Fibroblast of the aortic adventitia (primary cell): ENCODE results near the gene MYB. TPM values are rescaled to one million over a fixed set of nuclear protein-coding genes. Genes with fewer than 3 reads are reported as not detected.
"Not testable (repeated sequence)": the region's sequence is repeated elsewhere in the genome, so short reads cannot be mapped to it uniquely, and the experiment has no call there.

Experiments
- DNase-seq: peaks from one replicate; pipeline ENCODE4 v3.0.0-alpha.2; 2010; ENCODE audit warnings: low read depth
- H3K4me3 ChIP-seq: 2 replicates; pipeline ENCODE4 v1.5.1; 2011; ENCODE audit warnings: low read depth, mild to moderate bottlenecking, control low read depth, low read length, moderate library complexity
- total RNA-seq: library from RNA; depleted of rRNA; stranded (reverse); fragments of >200 nt; gene quantifications from 2 replicates; pipeline ENCODE4 v1.2.3, GENCODE V29; 2012; ENCODE audit warnings: low replicate concordance
- TF ChIP-seq, protein P1 (sequence below): IDR thresholded peaks from 2 replicates; pipeline ENCODE4 v1.5.1; 2011; ENCODE audit warnings: mild to moderate bottlenecking, low read length, control low read depth, inconsistent platforms; ENCODE audit not compliant: insufficient read depth

MYB gene
- total RNA-seq, 1 donor, result 0.54 TPM

DNA sequence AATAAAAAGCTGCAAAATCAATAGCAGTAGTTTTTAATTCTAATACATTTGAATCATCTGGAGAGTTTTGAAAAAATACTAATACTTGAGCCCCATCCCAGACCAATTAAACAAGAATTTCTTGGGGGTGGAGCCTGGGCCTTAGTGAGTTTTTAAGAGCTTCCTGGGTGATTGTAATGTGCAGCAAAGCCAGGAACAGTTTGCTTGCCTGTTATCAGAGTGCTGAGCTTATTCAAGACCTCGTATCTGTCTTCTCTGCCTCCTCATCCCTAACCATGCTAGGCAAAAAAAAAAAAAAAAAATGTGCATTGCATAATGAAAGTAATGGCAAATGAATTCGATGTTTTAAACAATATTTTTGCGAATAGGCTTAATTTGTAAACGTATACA, 36.4 kb upstream of the MYB start:
- no peak overlapping the region for H3K4me3 ChIP-seq
- TF ChIP-seq, protein P1, sequence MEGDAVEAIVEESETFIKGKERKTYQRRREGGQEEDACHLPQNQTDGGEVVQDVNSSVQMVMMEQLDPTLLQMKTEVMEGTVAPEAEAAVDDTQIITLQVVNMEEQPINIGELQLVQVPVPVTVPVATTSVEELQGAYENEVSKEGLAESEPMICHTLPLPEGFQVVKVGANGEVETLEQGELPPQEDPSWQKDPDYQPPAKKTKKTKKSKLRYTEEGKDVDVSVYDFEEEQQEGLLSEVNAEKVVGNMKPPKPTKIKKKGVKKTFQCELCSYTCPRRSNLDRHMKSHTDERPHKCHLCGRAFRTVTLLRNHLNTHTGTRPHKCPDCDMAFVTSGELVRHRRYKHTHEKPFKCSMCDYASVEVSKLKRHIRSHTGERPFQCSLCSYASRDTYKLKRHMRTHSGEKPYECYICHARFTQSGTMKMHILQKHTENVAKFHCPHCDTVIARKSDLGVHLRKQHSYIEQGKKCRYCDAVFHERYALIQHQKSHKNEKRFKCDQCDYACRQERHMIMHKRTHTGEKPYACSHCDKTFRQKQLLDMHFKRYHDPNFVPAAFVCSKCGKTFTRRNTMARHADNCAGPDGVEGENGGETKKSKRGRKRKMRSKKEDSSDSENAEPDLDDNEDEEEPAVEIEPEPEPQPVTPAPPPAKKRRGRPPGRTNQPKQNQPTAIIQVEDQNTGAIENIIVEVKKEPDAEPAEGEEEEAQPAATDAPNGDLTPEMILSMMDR, result no peak
- DNase-seq, result no peak

- no peak overlapping the region for H3K4me3 ChIP-seq
- DNase-seq, result peak; percentile 53
- TF ChIP-seq, protein P1, result peak; percentile 68
Measured at GRCh38 chr6:135145063-135145800, 35.9 kb upstream of the MYB start.

- no peak overlapping the region for H3K4me3 ChIP-seq
- TF ChIP-seq, protein P1, result no peak
- no peak for DNase-seq
Measured at GRCh38 chr6:135146162-135146934, 34.8 kb upstream of the MYB start.

GRCh38 chr6:135147637-135148592, 33.2 kb upstream of the MYB start:
- H3K4me3 ChIP-seq, result no peak overlapping the region
- no peak for DNase-seq

DNA sequence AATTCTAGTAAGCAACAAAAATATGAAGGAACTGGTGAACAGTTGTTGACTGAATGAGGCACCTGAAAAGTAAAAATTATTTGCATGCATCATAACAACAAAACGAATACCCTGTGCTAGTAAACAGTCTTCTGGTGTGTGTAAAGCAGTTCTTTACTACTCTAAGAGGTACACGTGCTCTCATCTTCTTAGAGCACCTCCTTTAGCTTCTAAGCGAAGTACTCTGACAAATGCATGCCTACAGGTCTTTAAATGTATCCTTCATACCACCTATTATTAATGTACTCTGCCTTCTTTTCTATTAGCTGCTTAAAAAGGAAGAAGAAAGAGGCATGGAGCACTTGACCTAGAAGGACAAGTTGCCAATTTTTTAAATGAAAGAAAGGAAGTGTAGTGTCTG, 32.2 kb upstream of the MYB start:
- no peak for DNase-seq
- TF ChIP-seq, protein P1, result no peak
- H3K4me3 ChIP-seq, result no peak overlapping the region

More at GRCh38 chr6:135147637-135148592, 33.2 kb upstream of the MYB start:
- TF ChIP-seq, protein P1, result no peak

DNA sequence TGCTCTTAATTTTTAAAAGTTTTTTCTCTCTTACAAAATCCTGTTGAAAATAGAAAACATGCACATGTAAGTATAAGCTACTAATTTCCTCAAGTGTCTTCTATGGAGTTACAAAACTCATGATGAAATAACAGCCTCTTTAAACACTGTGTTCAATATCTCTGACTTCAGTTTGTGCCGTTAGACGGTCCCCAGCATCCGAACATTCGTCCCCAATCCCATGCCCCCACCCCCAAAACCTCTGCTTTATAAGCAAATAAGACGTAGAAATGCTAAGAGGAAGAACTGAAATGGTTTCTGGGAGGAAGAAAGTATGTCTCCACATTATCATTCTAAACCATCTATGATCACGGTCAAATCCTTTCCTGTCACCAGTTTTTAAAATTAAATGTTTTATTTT, 31.7 kb upstream of the MYB start:
- TF ChIP-seq, protein P1, result no peak
- no peak overlapping the region for H3K4me3 ChIP-seq
- no peak for DNase-seq

GRCh38 chr6:135150481-135150880, 30.6 kb upstream of the MYB start:
- not testable (repeated sequence) for H3K4me3 ChIP-seq, DNase-seq

- not testable (repeated sequence) for DNase-seq, H3K4me3 ChIP-seq
Measured at GRCh38 chr6:135154125-135154524, 27.0 kb upstream of the MYB start.
